Hepatic stellate cell (primary cell): Measurements from ENCODE around the gene THPO.

ENCODE experiments used
- DNase-seq: peaks from one replicate; pipeline ENCODE4 v3.0.0; 2011; ENCODE audit warnings: low spot score

Gene THPO

GRCh38 chr3:184377882-184378445 lies at the start of gene THPO:
THPO (minus strand) TSS chr3:184378207; CDS start chr3:184376259, 1,948 bp downstream.
- no peak for DNase-seq

GRCh38 chr3:184426691-184427141 lies 48.7 kb upstream of the THPO start:
- no peak for DNase-seq

- no peak for DNase-seq
Observed at GRCh38 chr3:184423561-184423960, 45.6 kb upstream of the THPO start.

GRCh38 chr3:184419171-184419570 lies 41.2 kb upstream of the THPO start:
- no peak for DNase-seq

- peak; percentile 72 for DNase-seq
Observed at GRCh38 chr3:184417619-184418327, 39.8 kb upstream of the THPO start.

- DNase-seq, result no peak
Observed at GRCh38 chr3:184415203-184415490, 37.1 kb upstream of the THPO start.

- DNase-seq, result no peak
Observed at GRCh38 chr3:184414418-184415202, 36.6 kb upstream of the THPO start.

- no peak for DNase-seq
Observed at GRCh38 chr3:184409946-184410500, 32.0 kb upstream of the THPO start.

- no peak for DNase-seq
Observed at GRCh38 chr3:184409331-184409926, 31.4 kb upstream of the THPO start.

GRCh38 chr3:184405075-184406030 lies 27.3 kb upstream of the THPO start:
- DNase-seq, result no peak

- DNase-seq, result peak; percentile 59
Observed at GRCh38 chr3:184399410-184399809, 21.4 kb upstream of the THPO start.

GRCh38 chr3:184395320-184395660 lies 17.3 kb upstream of the THPO start:
- no peak for DNase-seq

- DNase-seq, result no peak
Observed at GRCh38 chr3:184391266-184391665, 13.3 kb upstream of the THPO start.

- DNase-seq, result no peak
Observed at GRCh38 chr3:184389935-184390528, 12.0 kb upstream of the THPO start.

- DNase-seq, result no peak
Observed at GRCh38 chr3:184389384-184389783, 11.4 kb upstream of the THPO start.

GRCh38 chr3:184388936-184389230 lies 10.9 kb upstream of the THPO start:
- DNase-seq, result no peak

- no peak for DNase-seq
Observed at GRCh38 chr3:184388164-184388935, 10.3 kb upstream of the THPO start.

- DNase-seq, result no peak
Observed at GRCh38 chr3:184387174-184387714, 9.2 kb upstream of the THPO start.

- no peak for DNase-seq
Observed at GRCh38 chr3:184386047-184386806, 8.2 kb upstream of the THPO start.
